Mesenteric fat pad (tissue), 1 donor: ENCODE results near the gene EOLA1. TPM values are rescaled to one million over a fixed set of nuclear protein-coding genes. Genes with fewer than 3 reads are reported as not detected.
"Not testable (repeated sequence)": the region's sequence is repeated elsewhere in the genome, so short reads cannot be mapped to it uniquely, and the experiment has no call there.

ENCODE experiments used
- DNase-seq: peaks from one replicate; pipeline ENCODE4 v3.0.0-alpha.2; 2020; ENCODE audit warnings: low spot score
- long read RNA-seq: library from polyadenylated mRNA; unstranded; transcript quantifications from one replicate; pipeline ENCODE4 v2.0.0, GENCODE V29; 2020
- total RNA-seq: library from RNA; stranded (reverse); fragmentation: NEBNext Ultra II Directional; extraction: Animal tissue kit (Norgen Biotek cat#: 25700); gene quantifications from one replicate; pipeline ENCODE4 v1.2.1, GENCODE V29; 2021
- donor health status: DM: yes; HTN: yes; CAD: no.

EOLA1 gene
- 19.8 TPM for total RNA-seq
- long read RNA-seq, transcript CXorf40A-202 (5 exons, 1,148 nt): minor isoform, 8 of 42 reads
- long read RNA-seq, transcript CXorf40A-204 (5 exons, 1,403 nt): major isoform, 19 of 42 reads
- long read RNA-seq, partial matches to known transcripts: 1 of 42 reads
- long read RNA-seq, other reads (novel, unspliced or antisense): 12 of 42 reads

GRCh38 chrX:149540621-149541520 is at the start of gene EOLA1:
Gene EOLA1, plus strand, starts transcription at chrX:149541012. Its CDS starts 4,619 bp downstream, at chrX:149545631.
- DNase-seq: peak; percentile 92

GRCh38 chrX:149491812-149492211 is 49.0 kb upstream of the EOLA1 start:
- DNase-seq: no peak

GRCh38 chrX:149493567-149494562 is 46.9 kb upstream of the EOLA1 start:
- DNase-seq: no peak

GRCh38 chrX:149494844-149495565 is 45.8 kb upstream of the EOLA1 start:
- no peak for DNase-seq

- no peak for DNase-seq
Observed at GRCh38 chrX:149495573-149496071, 45.2 kb upstream of the EOLA1 start.

- no peak for DNase-seq
Observed at GRCh38 chrX:149497054-149497453, 43.8 kb upstream of the EOLA1 start.

GRCh38 chrX:149497626-149498025 is 43.2 kb upstream of the EOLA1 start:
- no peak for DNase-seq

GRCh38 chrX:149498767-149499166 is 42.0 kb upstream of the EOLA1 start:
- no peak for DNase-seq

GRCh38 chrX:149499766-149500165 is 41.0 kb upstream of the EOLA1 start:
- DNase-seq: no peak

- DNase-seq: not testable (repeated sequence)
Observed at GRCh38 chrX:149502923-149503322, 37.9 kb upstream of the EOLA1 start.

GRCh38 chrX:149503446-149503845 is 37.4 kb upstream of the EOLA1 start:
- DNase-seq: not testable (repeated sequence)

- DNase-seq: no peak
Observed at GRCh38 chrX:149504226-149504914, 36.4 kb upstream of the EOLA1 start.

- DNase-seq: peak; percentile 94
Observed at GRCh38 chrX:149504915-149505651, 35.7 kb upstream of the EOLA1 start, which contains the start of gene IDS. Gene IDS, minus strand, starts transcription at chrX:149505306. Its CDS starts 169 bp downstream, at chrX:149505137.

- DNase-seq: no peak
Observed at GRCh38 chrX:149505671-149506070, 35.1 kb upstream of the EOLA1 start.

- DNase-seq: no peak
Observed at GRCh38 chrX:149506349-149506748, 34.5 kb upstream of the EOLA1 start.

- no peak for DNase-seq
Observed at GRCh38 chrX:149508467-149508866, 32.3 kb upstream of the EOLA1 start.

GRCh38 chrX:149510386-149510785 is 30.4 kb upstream of the EOLA1 start:
- no peak for DNase-seq

- DNase-seq: no peak
Observed at GRCh38 chrX:149511081-149511480, 29.7 kb upstream of the EOLA1 start.
